GM19351 (cell line): ENCODE results near the gene UPK1A.

Source experiments
- ATAC-seq: cut with Tn5 transposase; IDR thresholded peaks from one replicate; pipeline ENCODE4 v1.9.1; 2021; ENCODE audit warnings: mild to moderate bottlenecking, moderate library complexity; ENCODE audit not compliant: unreplicated experiment

Gene UPK1A

GRCh38 chr19:35666251-35666913 is at the start of gene UPK1A:
Gene UPK1A (plus strand): TSS chr19:35666517. CDS start chr19:35666813, 296 bp downstream.
- ATAC-seq: no peak

- no peak for ATAC-seq
These were observed 47.5 kb upstream of the UPK1A start for GRCh38 chr19:35618857-35619256.

- ATAC-seq: no peak
These were observed 46.9 kb upstream of the UPK1A start for GRCh38 chr19:35619290-35619923.

- ATAC-seq: no peak
These were observed 46.3 kb upstream of the UPK1A start for GRCh38 chr19:35620001-35620400.

GRCh38 chr19:35621708-35622107 is 44.6 kb upstream of the UPK1A start:
- ATAC-seq: no peak

GRCh38 chr19:35622750-35623149 is 43.6 kb upstream of the UPK1A start:
- ATAC-seq: no peak

- ATAC-seq: no peak
These were observed 42.8 kb upstream of the UPK1A start for GRCh38 chr19:35623327-35624010.

- no peak for ATAC-seq
These were observed 38.1 kb upstream of the UPK1A start for GRCh38 chr19:35628264-35628564.

- ATAC-seq: peak; percentile 99
These were observed 37.6 kb upstream of the UPK1A start, which contains the start of gene RBM42 for GRCh38 chr19:35628565-35629331. Gene RBM42 (plus strand): TSS chr19:35629036. CDS start chr19:35629154, 118 bp downstream.

GRCh38 chr19:35629332-35629633 is 37.0 kb upstream of the UPK1A start:
- ATAC-seq: no peak

- no peak for ATAC-seq
These were observed 32.4 kb upstream of the UPK1A start for GRCh38 chr19:35633727-35634440.

- no peak for ATAC-seq
These were observed 29.7 kb upstream of the UPK1A start for GRCh38 chr19:35636651-35637050.

GRCh38 chr19:35637165-35637564 is 29.2 kb upstream of the UPK1A start:
- no peak for ATAC-seq

- no peak for ATAC-seq
These were observed 27.0 kb upstream of the UPK1A start for GRCh38 chr19:35639321-35639639.

GRCh38 chr19:35639863-35640262 is 26.5 kb upstream of the UPK1A start:
- no peak for ATAC-seq

GRCh38 chr19:35641515-35642151 is 24.7 kb upstream of the UPK1A start, which contains the start of gene ETV2:
Gene ETV2 (plus strand): TSS chr19:35641745. CDS start chr19:35642461, 716 bp downstream.
- no peak for ATAC-seq

- no peak for ATAC-seq
These were observed 24.0 kb upstream of the UPK1A start for GRCh38 chr19:35642312-35642711.

GRCh38 chr19:35642798-35643254 is 23.5 kb upstream of the UPK1A start:
- no peak for ATAC-seq

GRCh38 chr19:35643255-35644205 is 22.8 kb upstream of the UPK1A start:
- peak; percentile 30 for ATAC-seq
